Activated CD8-positive, alpha-beta memory T cell treated with anti-CD3 and anti-CD28 coated beads, Interleukin-2, amount 10 ng/mL, durations not matched to agents 7 days and 5 days (primary cell): Measurements from ENCODE around the gene C1orf53. TPM values are rescaled to one million over a fixed set of nuclear protein-coding genes. Genes with fewer than 3 reads are reported as not detected.
A peak's percentile ranks its signal among the peaks of the same experiment; 100 is the strongest.

Experiments used
- ATAC-seq: fragments of 150-1000 bp; cut with Tn5 transposase; one replicate; pipeline ENCODE4 v1.10.0; 2021; ENCODE audit warnings: moderate library complexity
- CTCF ChIA-PET: fragments of 350-600 bp; sonication (Branson Sonifier 250); formaldehyde crosslinking; loops from one replicate; lab custom pipeline; 2021; ENCODE audit warnings: antibody characterized with exemption; lab: Charles Lee
- DNase-seq: peaks from one replicate; pipeline ENCODE4 v3.0.0-alpha.2; 2020
- H3K27ac Mint-ChIP-seq: one replicate; pipeline ENCODE4 v1.8.0; 2021; ENCODE audit warnings: mild to moderate bottlenecking, mixed read lengths
- H3K27me3 Mint-ChIP-seq: one replicate; pipeline ENCODE4 v1.8.0; 2021; ENCODE audit warnings: mixed read lengths
- H3K36me3 Mint-ChIP-seq: one replicate; pipeline ENCODE4 v1.8.0; 2021; ENCODE audit warnings: mild to moderate bottlenecking, mixed read lengths
- H3K4me1 Mint-ChIP-seq: one replicate; pipeline ENCODE4 v1.8.0; 2021; ENCODE audit warnings: mixed read lengths
- H3K4me3 Mint-ChIP-seq: one replicate; pipeline ENCODE4 v1.8.0; 2021; ENCODE audit warnings: mild to moderate bottlenecking, moderate library complexity, mixed read lengths
- H3K9me3 Mint-ChIP-seq: one replicate; pipeline ENCODE4 v1.8.0; 2022; ENCODE audit warnings: low read depth, mixed read lengths
- total RNA-seq, 2 experiments: library from RNA; stranded (reverse); gene quantifications; one replicate each; pipeline ENCODE4 v1.2.3, GENCODE V29; 2021

Gene C1orf53
- total RNA-seq, 2 experiments from 2014 or later = 0.55 to 2.5 TPM

DNA sequence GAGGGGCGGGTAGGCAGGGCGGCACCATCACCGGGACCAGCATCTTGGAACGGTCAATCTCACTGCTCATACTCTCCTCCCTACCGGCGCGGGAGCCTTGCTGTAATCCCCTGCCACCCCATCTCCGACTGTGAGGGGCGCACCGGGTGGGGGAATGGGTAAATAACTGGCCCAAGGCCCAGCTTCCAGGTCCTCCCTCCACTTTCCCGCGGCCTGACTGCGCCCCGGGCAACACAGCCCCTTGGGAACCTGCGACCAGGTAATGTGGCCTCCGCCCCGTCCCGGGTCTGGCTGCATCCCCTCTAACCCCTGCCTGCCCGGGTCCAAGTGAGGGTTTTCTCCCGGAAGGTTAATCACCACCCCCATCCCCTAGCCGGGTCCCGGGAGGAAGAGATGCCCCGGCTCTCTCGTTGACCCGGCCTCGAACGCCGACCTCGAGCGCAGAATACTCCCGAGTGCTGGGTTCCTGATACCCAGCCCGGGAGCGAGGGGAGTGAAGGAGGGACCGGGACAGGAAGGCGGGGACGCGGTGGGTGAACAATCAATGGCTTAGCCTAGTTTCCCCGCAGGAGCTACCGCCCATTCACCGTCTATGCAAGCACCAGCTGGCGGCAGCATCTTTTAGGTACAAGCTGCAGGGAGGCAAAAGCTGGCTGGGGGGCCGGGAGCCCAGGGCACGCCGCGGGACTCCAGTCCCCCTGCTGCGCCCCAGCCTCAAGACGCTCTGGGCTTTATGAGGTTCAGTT, 8.9 kb downstream of the C1orf53 start:
- DNase-seq = no peak
- peak; percentile 28 for ATAC-seq
- CTCF ChIA-PET = interaction anchor here (0.7 to 1.5 kb wide), 2 partner anchors 9 to 42 kb away, joined by 3 read pairs; partner anchors contain the start of gene C1orf53
- Mint-ChIP-seq H3K27me3 (peaks cover 94% of the 10 kb centered on the region), H3K27ac (no peak overlapping the region), H3K4me1 (peaks cover 58% of the 10 kb centered on the region), H3K4me3 (peak overlapping the region; percentile 72), H3K9me3 (no peaks in the 10 kb centered on the region), H3K36me3 (peaks cover 2% of the 10 kb centered on the region)

- Mint-ChIP-seq H3K27ac (peak overlapping the region; percentile 29), H3K4me1 (peaks cover 66% of the 10 kb centered on the region)
Measured at GRCh38 chr1:197911857-197912696, 9.6 kb downstream of the C1orf53 start.

GRCh38 chr1:197912739-197913494, 10.5 kb downstream of the C1orf53 start:
- H3K4me3 Mint-ChIP-seq = peak overlapping the region; percentile 72
- peak overlapping the region; percentile 29 for H3K27ac Mint-ChIP-seq
- no peak for ATAC-seq
- H3K9me3 Mint-ChIP-seq = no peaks in the 10 kb centered on the region
- H3K4me1 Mint-ChIP-seq = peaks cover 74% of the 10 kb centered on the region
- CTCF ChIA-PET = interaction anchor here (2.0 to 9.6 kb wide), 3 partner anchors 9 to 243 kb away, joined by 6 to 50 read pairs (median 18); partner anchors contain the start of genes C1orf53 and NEK7
- peaks cover 98% of the 10 kb centered on the region for H3K27me3 Mint-ChIP-seq
- DNase-seq = no peak
- peaks cover 2% of the 10 kb centered on the region for H3K36me3 Mint-ChIP-seq

More at GRCh38 chr1:197911857-197912696, 9.6 kb downstream of the C1orf53 start:
- Mint-ChIP-seq H3K36me3 (peaks cover 2% of the 10 kb centered on the region), H3K9me3 (no peaks in the 10 kb centered on the region), H3K4me3 (peak overlapping the region; percentile 72), H3K27me3 (peaks cover 98% of the 10 kb centered on the region)
- ATAC-seq (no peak), DNase-seq (no peak)
- CTCF ChIA-PET = interaction anchor here (0.7 kb wide), 1 partner anchor 10 kb away, joined by 3 read pairs; the partner anchor contains the start of gene C1orf53

DNA sequence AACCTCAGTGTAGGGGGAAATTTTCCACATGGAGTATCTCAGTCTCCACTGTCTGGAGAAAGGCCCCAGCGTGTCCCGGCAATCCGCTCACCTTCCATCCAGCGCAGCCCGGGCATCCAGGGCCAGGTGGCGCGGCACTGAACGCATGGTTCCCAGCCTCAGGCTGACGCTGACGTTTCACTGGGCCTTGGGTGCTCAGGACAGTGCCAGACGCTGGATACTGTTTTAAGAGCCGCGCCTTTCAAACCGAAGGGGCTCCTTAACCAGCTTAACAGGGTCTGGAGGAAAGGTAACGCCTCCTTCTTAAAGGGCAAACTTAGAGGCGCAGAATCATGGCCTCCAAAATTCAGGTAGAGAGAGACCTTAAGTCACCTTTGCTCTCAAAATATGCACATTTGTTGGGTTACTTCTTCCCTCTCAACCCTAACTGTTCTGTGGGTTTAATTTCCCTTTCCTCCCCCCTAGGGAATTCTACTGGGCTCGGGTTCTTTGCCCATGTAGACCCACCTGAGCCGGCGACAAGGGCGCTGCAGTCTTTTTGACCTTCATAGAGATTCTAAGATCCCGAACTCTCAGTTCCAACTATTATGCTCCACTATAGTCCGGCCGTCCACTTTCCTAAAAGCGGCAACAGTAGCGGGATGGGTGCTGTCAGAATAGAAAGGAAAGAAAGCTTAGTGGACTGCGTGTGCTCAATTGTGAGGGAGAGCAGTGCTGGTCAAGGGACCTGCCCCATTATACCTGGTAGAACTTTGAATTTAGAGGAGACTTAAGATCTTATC, 11.3 kb downstream of the C1orf53 start:
- Mint-ChIP-seq H3K4me1 (peaks cover 75% of the 10 kb centered on the region), H3K9me3 (no peaks in the 10 kb centered on the region), H3K27me3 (peaks cover 98% of the 10 kb centered on the region), H3K27ac (no peak overlapping the region), H3K4me3 (peak overlapping the region; percentile 72), H3K36me3 (peaks cover 2% of the 10 kb centered on the region)
- CTCF ChIA-PET = interaction anchor here (1.1 to 9.6 kb wide), 6 partner anchors 10 to 388 kb away, joined by 3 to 50 read pairs (median 5); partner anchors contain the start of genes C1orf53 and NEK7
- ATAC-seq (no peak), DNase-seq (no peak)

- no peaks in the 10 kb centered on the region for H3K9me3 Mint-ChIP-seq
Measured at GRCh38 chr1:197914510-197914909, 12.1 kb downstream of the C1orf53 start.

DNA sequence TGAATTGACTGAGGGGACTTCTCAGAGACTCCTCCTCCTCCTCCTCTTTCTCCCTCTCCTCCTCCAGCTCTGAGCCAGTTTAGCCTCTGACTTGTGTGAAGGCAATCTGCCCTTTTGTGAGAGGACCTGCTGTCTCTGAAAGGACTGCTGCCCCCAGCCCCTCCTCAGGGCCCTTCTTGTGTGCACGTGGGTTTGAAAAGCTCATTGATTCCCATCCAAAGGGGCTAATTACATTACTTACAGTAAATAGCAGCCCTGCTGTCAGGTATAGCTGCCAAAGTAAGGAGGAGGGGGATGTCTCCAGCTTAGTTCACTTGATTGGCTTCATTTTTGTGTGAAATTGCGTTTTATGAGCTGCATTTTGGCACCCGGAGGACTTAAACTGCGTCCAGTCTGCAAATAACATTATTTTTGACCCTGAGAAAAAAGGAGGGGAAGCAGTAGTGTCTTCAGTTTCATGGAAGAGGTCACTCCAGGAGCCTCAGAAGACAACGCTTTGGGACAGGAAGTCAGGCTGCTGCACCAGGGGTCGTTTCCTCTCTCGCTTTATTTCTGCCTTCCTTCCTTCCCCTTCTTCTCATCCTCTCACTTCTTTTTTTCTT, 12.9 kb downstream of the C1orf53 start:
- H3K9me3 Mint-ChIP-seq = no peaks in the 10 kb centered on the region
- DNase-seq = no peak
- CTCF ChIA-PET = interaction anchor here (1.1 to 9.6 kb wide), 6 partner anchors 9 to 394 kb away, joined by 3 to 50 read pairs (median 4); partner anchors contain the start of gene C1orf53
- peaks cover 2% of the 10 kb centered on the region for H3K36me3 Mint-ChIP-seq
- peak overlapping the region; percentile 71 for H3K4me3 Mint-ChIP-seq
- H3K27ac Mint-ChIP-seq = no peak overlapping the region
- no peak for ATAC-seq
- peaks cover 98% of the 10 kb centered on the region for H3K27me3 Mint-ChIP-seq
- peaks cover 73% of the 10 kb centered on the region for H3K4me1 Mint-ChIP-seq

More at GRCh38 chr1:197914510-197914909, 12.1 kb downstream of the C1orf53 start:
- Mint-ChIP-seq H3K27ac (no peak overlapping the region), H3K4me1 (peaks cover 75% of the 10 kb centered on the region), H3K4me3 (no peak overlapping the region), H3K36me3 (peaks cover 2% of the 10 kb centered on the region), H3K27me3 (peaks cover 98% of the 10 kb centered on the region)
- CTCF ChIA-PET = interaction anchor here (1.1 to 9.6 kb wide), 7 partner anchors 10 to 393 kb away, joined by 3 to 50 read pairs (median 4); partner anchors contain the start of genes C1orf53 and NEK7
- ATAC-seq = no peak
- DNase-seq = no peak

DNA sequence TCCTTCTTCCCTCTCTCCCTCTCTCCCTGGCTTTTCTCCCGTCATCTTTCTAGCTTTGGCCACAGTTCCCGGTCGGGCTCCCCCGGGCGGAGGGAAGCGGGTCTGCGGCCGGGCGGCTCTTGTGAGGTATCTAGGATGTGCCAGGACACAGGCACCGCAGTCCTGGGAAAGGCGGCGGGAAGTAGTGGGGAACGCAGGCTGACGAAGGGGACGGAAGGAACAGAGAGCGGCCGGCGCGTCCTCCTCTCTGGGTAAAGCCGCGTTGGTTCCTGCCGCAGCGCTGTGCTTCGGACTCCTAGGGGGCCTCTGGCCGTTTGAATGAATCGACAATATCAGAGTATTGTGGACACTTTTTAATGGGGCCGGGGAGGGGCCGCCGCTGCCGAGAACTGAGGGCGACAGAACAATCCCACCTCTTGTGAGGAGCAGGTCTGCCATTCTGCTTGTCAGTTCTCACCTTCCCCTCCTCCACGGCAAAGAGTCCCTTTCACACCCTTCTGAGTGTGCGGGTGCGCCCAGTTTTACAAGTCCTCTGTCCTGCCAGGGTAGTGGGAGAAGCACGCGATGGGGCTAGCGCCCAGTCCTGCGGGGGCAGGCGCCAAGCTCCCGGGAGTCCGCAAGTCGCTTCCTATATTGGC, 13.6 kb downstream of the C1orf53 start:
- DNase-seq (no peak), ATAC-seq (no peak)
- H3K36me3 Mint-ChIP-seq = peaks cover 2% of the 10 kb centered on the region
- no peaks in the 10 kb centered on the region for H3K9me3 Mint-ChIP-seq
- H3K4me3 Mint-ChIP-seq = peak overlapping the region; percentile 71
- H3K27me3 Mint-ChIP-seq = peaks cover 99% of the 10 kb centered on the region
- no peak overlapping the region for H3K27ac Mint-ChIP-seq
- CTCF ChIA-PET = interaction anchor here (1.2 to 9.6 kb wide), 7 partner anchors 8 to 390 kb away, joined by 3 to 50 read pairs (median 5); partner anchors contain the start of gene C1orf53
- H3K4me1 Mint-ChIP-seq = peaks cover 73% of the 10 kb centered on the region

DNA sequence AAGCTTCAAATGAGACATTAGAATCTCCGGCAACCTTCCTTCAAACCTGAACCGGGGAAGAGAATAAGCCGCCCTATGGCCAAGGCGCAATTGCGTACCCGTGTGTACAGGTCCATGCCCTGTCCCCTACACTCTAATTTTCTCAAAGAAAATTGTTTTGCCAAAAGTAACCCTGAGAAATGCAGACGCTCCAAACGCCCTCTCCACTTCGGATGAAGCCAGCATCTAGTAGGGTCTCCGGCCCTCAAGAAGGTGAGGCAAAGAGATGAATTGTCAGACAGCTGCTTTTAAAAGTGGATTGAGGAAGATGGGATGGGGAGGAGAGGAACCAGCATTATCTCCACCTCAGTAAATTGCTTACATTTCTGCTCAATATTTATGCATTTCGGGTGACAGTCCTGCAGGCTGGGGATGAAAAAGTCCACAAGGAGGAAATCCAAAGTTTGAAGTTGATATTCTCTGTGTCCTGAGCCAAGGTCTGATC, 14.1 kb downstream of the C1orf53 start:
- no peak for ATAC-seq
- DNase-seq = no peak
- peak overlapping the region; percentile 71 for H3K4me3 Mint-ChIP-seq
- CTCF ChIA-PET = interaction anchor here (1.2 to 9.6 kb wide), 6 partner anchors 8 to 301 kb away, joined by 3 to 50 read pairs (median 6); partner anchors contain the start of gene C1orf53
- peaks cover 4% of the 10 kb centered on the region for H3K36me3 Mint-ChIP-seq
- H3K27ac Mint-ChIP-seq = no peak overlapping the region
- peaks cover 76% of the 10 kb centered on the region for H3K4me1 Mint-ChIP-seq
- no peaks in the 10 kb centered on the region for H3K9me3 Mint-ChIP-seq
- peaks cover 99% of the 10 kb centered on the region for H3K27me3 Mint-ChIP-seq

- ATAC-seq (peak; percentile 41), DNase-seq (no peak)
- Mint-ChIP-seq H3K4me3 (peak overlapping the region; percentile 71), H3K27ac (peak overlapping the region; percentile 22), H3K9me3 (no peaks in the 10 kb centered on the region), H3K4me1 (peaks cover 62% of the 10 kb centered on the region), H3K36me3 (peaks cover 2% of the 10 kb centered on the region), H3K27me3 (peaks cover 98% of the 10 kb centered on the region)
- CTCF ChIA-PET = interaction anchor here (0.9 to 9.6 kb wide), 7 partner anchors 8 to 393 kb away, joined by 3 to 50 read pairs (median 3); partner anchors contain the start of gene C1orf53
Measured at GRCh38 chr1:197917805-197918651, 15.6 kb downstream of the C1orf53 start.

DNA sequence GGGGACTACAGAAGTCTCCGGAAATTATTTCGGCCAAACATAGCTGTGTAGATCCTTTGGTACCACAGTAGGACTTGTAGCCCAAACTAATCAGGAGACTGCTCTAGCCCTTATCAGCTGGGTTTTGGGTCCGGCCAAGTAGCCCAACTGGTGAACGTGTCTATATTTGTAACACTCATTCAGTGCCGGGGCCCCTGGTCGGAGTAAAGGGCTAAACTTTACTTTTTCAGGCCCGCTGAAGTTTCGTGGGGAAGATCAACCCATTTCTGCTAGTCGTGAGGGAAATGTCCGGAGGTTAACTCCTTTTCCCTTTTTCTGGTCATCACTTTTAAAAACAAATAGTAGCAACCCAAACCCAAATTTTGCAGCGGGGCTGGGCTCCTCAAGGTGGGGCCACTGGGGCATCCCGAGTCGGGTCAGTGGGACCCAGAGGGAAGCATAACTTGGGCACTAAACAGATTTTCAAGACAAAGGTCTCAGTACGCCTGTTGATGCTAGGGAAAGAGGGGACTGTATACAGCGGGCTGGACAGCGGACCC, 16.4 kb downstream of the C1orf53 start:
- ATAC-seq (no peak), DNase-seq (no peak)
- Mint-ChIP-seq H3K27me3 (peaks cover 94% of the 10 kb centered on the region), H3K4me1 (peaks cover 55% of the 10 kb centered on the region), H3K36me3 (peaks cover 2% of the 10 kb centered on the region), H3K27ac (no peak overlapping the region), H3K4me3 (peak overlapping the region; percentile 71), H3K9me3 (no peaks in the 10 kb centered on the region)
- CTCF ChIA-PET = interaction anchor here (2.8 to 9.6 kb wide), 2 partner anchors 8 to 15 kb away, joined by 7 to 50 read pairs; partner anchors contain the start of gene C1orf53
